Measurements from ENCODE around the gene ASPRV1. TPM values are rescaled to one million over a fixed set of nuclear protein-coding genes. Genes with fewer than 3 reads are reported as not detected.
"Not testable (repeated sequence)": the region's sequence is repeated elsewhere in the genome, so short reads cannot be mapped to it uniquely, and the experiment has no call there.

ASPRV1 gene
- total RNA-seq, 1 donor from 2014 or later: 1.1 TPM

GRCh38 chr2:69965756-69966445 lies 4.5 kb upstream of the ASPRV1 start:
- H3K27me3 Mint-ChIP-seq (ENCODE audit: low read depth): peaks cover 4% of the 10 kb centered on the region
- H3K9me3 Mint-ChIP-seq: no peaks in the 10 kb centered on the region
- peaks cover 4% of the 10 kb centered on the region for H3K4me1 Mint-ChIP-seq (ENCODE audit: low read depth)
- no peaks in the 10 kb centered on the region for H3K36me3 Mint-ChIP-seq (ENCODE audit: low read depth)
- no peak overlapping the region for H3K4me3 Mint-ChIP-seq (ENCODE audit: low read depth)
- intact Hi-C loops (cut with micrococcal nuclease): no loop called here
- no peak for DNase-seq (ENCODE audit: low spot score)
- no peak overlapping the region for H3K27ac Mint-ChIP-seq

GRCh38 chr2:69964353-69964841 lies 3.0 kb upstream of the ASPRV1 start:
- no peak overlapping the region for H3K4me3 Mint-ChIP-seq (ENCODE audit: low read depth)
- no peaks in the 10 kb centered on the region for H3K36me3 Mint-ChIP-seq (ENCODE audit: low read depth)
- intact Hi-C loops (cut with micrococcal nuclease): no loop called here
- H3K9me3 Mint-ChIP-seq: no peaks in the 10 kb centered on the region
- H3K4me1 Mint-ChIP-seq (ENCODE audit: low read depth): peaks cover 4% of the 10 kb centered on the region
- DNase-seq (ENCODE audit: low spot score): no peak
- peaks cover 4% of the 10 kb centered on the region for H3K27me3 Mint-ChIP-seq (ENCODE audit: low read depth)
- H3K27ac Mint-ChIP-seq: no peak overlapping the region

- intact Hi-C loops (cut with micrococcal nuclease): no loop called here
- no peaks in the 10 kb centered on the region for H3K9me3 Mint-ChIP-seq
- H3K27ac Mint-ChIP-seq: no peak overlapping the region
- H3K4me1 Mint-ChIP-seq (ENCODE audit: low read depth): peaks cover 4% of the 10 kb centered on the region
- H3K4me3 Mint-ChIP-seq (ENCODE audit: low read depth): no peak overlapping the region
- no peaks in the 10 kb centered on the region for H3K36me3 Mint-ChIP-seq (ENCODE audit: low read depth)
- no peak for DNase-seq (ENCODE audit: low spot score)
- H3K27me3 Mint-ChIP-seq (ENCODE audit: low read depth): peaks cover 5% of the 10 kb centered on the region
Measured at GRCh38 chr2:69962986-69963730, 1.7 kb upstream of the ASPRV1 start.

DNA sequence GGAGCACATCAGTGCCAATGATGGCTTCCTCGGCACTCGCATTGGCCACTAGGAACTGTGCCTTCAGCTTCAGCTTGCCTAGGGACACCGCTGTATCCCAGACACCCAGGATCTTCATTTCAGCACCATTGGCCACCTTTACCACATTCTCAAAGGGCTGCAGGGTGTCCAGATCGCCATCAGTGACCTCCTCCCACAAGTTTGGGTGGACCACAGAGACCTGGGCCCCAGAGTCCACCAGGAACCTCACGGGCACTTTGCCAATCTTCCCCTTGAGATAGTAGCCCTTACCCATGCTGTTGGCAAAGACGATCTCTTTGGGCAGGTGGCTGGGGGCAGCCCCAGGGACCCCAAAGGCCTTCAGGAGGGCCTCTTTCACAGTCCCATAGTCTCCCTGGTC lies 610 bp downstream of the ASPRV1 start:
- Mint-ChIP-seq H3K4me3 (ENCODE audit: low read depth) (no peak overlapping the region), H3K27me3 (ENCODE audit: low read depth) (peaks cover 23% of the 10 kb centered on the region), H3K27ac (no peak overlapping the region), H3K36me3 (ENCODE audit: low read depth) (no peaks in the 10 kb centered on the region), H3K9me3 (no peaks in the 10 kb centered on the region), H3K4me1 (ENCODE audit: low read depth) (peaks cover 4% of the 10 kb centered on the region)
- DNase-seq (ENCODE audit: low spot score): no peak
- intact Hi-C loops (cut with micrococcal nuclease): no loop called here

DNA sequence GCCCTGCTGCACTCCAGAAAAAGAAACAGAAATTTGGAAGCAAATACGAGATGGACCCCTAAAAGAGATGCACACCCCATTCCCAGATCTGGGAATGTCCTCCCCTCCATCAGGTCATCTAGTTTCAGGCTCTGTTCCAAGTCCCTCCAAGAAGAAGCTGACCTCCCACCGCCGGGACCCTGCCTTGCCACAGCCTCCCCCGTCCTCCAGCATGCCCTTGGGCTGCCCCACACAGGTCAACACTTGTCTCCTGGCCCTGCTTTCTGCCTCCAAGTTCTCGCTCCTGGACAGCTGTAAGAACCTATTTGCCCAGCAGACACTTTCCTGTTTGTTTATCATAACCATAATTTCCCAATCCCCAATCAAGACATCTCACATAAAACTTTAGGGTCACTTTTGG lies 2.0 kb downstream of the ASPRV1 start:
- Mint-ChIP-seq H3K27ac (no peak overlapping the region), H3K4me3 (ENCODE audit: low read depth) (no peak overlapping the region), H3K27me3 (ENCODE audit: low read depth) (peaks cover 28% of the 10 kb centered on the region), H3K4me1 (ENCODE audit: low read depth) (no peaks in the 10 kb centered on the region), H3K36me3 (ENCODE audit: low read depth) (no peaks in the 10 kb centered on the region), H3K9me3 (no peaks in the 10 kb centered on the region)
- DNase-seq (ENCODE audit: low spot score): no peak
- intact Hi-C loops (cut with micrococcal nuclease): no loop called here

DNA sequence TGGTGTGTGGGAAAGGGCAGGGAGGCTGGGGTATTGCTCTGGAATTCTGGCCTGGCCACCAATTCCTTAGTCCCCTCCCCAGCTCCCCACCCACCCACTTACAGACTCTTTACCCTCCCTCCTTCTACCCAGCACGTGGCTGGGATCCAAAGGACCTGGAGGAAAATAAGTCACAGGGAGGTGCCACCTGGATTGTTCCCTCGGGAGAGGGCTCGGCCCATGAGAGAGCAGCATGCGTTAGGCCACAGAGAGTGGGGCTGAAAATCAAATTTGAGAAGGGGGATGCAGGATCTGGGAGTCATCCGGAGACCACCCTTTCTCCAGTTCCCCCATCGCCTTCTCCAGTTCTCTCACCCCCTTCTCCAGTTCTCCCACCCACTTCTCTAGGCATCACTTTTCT lies 3.0 kb downstream of the ASPRV1 start:
- Mint-ChIP-seq H3K27me3 (ENCODE audit: low read depth) (peaks cover 28% of the 10 kb centered on the region), H3K4me1 (ENCODE audit: low read depth) (no peaks in the 10 kb centered on the region), H3K9me3 (no peaks in the 10 kb centered on the region), H3K4me3 (ENCODE audit: low read depth) (no peak overlapping the region), H3K27ac (no peak overlapping the region), H3K36me3 (ENCODE audit: low read depth) (no peaks in the 10 kb centered on the region)
- intact Hi-C loops (cut with micrococcal nuclease): no loop called here
- DNase-seq (ENCODE audit: low spot score): no peak

DNA sequence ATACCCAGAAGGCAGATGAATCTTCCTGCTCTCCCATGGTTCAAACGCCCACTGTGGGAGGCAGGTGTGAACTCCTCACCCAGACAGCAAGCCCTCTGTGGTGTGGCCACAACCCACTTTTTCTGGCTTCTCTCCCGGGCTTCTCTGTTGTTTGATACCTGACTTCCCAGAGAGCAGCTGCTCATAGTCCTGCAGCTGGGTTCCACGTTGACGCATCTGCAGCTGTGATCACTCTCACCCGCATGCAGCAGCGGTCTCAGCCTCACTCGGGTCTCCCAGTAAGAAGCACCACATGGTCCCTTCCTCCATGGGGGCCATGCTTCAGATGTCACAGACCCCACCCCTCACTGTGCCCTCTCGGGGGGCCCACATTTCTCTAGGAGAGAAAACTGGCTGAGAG lies 3.5 kb downstream of the ASPRV1 start:
- Mint-ChIP-seq H3K36me3 (ENCODE audit: low read depth) (no peaks in the 10 kb centered on the region), H3K4me3 (ENCODE audit: low read depth) (no peak overlapping the region), H3K27ac (no peak overlapping the region), H3K9me3 (no peaks in the 10 kb centered on the region), H3K27me3 (ENCODE audit: low read depth) (peaks cover 28% of the 10 kb centered on the region), H3K4me1 (ENCODE audit: low read depth) (peaks cover under 1% of the 10 kb centered on the region)
- DNase-seq (ENCODE audit: low spot score): no peak
- intact Hi-C loops (cut with micrococcal nuclease): no loop called here

DNA sequence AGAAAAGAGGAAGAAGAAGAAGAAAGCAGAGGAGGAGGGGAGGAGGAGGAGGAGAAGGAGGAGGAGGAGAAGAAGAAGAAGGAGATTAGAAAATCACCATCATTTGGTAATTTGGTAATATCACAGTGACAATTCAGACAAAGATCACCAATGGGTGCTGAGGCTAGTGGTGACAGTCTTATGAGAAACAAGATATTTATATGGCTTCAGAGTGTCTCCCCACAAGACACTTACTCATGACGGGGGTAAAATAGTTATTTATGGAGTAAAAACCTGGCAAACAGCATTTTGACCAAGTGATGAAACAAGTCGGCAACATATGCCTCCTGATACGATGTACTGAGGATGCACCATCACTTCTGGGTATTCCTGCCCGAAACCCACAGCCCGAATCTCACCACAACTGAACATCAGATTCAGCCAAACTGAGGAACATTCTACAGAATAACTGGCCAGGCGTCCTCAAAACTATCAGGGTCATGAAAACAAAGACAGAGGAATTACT lies 4.9 kb downstream of the ASPRV1 start:
- intact Hi-C loops (cut with micrococcal nuclease): no loop called here
- Mint-ChIP-seq H3K4me1 (ENCODE audit: low read depth) (peaks cover 7% of the 10 kb centered on the region), H3K36me3 (ENCODE audit: low read depth) (no peaks in the 10 kb centered on the region), H3K9me3 (no peaks in the 10 kb centered on the region), H3K27me3 (ENCODE audit: low read depth) (peaks cover 28% of the 10 kb centered on the region), H3K4me3 (ENCODE audit: low read depth) (no peak overlapping the region), H3K27ac (no peak overlapping the region)
- DNase-seq (ENCODE audit: low spot score): no peak

DNA sequence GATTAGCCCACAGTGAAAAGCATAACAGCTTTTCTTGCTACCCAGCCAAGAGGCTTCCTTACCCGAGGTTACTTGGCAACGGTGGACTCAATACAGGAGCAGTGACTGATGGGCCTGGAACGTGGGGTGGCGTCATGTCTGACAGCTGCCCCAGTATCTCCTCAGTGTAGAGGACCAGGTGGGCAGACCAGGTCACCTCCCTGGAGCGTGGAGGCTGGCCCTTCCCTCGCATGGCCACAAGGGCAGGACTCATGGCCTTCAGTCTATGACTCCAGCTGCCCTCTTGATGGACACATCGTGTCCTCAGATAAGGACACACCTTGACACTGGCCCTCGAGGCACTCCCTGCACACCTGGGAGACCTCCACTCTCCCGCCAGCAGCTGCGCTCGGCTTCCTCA lies 6.4 kb downstream of the ASPRV1 start:
- H3K9me3 Mint-ChIP-seq: no peaks in the 10 kb centered on the region
- H3K4me1 Mint-ChIP-seq (ENCODE audit: low read depth): peaks cover 7% of the 10 kb centered on the region
- intact Hi-C loops (cut with micrococcal nuclease): no loop called here

GRCh38 chr2:69954084-69954483 lies 7.3 kb downstream of the ASPRV1 start:
- Mint-ChIP-seq H3K27me3 (ENCODE audit: low read depth) (peaks cover 25% of the 10 kb centered on the region), H3K36me3 (ENCODE audit: low read depth) (no peaks in the 10 kb centered on the region), H3K4me3 (ENCODE audit: low read depth) (no peak overlapping the region), H3K27ac (no peak overlapping the region), H3K9me3 (no peaks in the 10 kb centered on the region), H3K4me1 (ENCODE audit: low read depth) (peaks cover 7% of the 10 kb centered on the region)
- DNase-seq (ENCODE audit: low spot score): no peak
- intact Hi-C loops (cut with micrococcal nuclease): no loop called here

More for the DNA sequence above, 6.4 kb downstream of the ASPRV1 start:
- H3K27ac Mint-ChIP-seq: no peak overlapping the region
- no peak overlapping the region for H3K4me3 Mint-ChIP-seq (ENCODE audit: low read depth)
- no peaks in the 10 kb centered on the region for H3K36me3 Mint-ChIP-seq (ENCODE audit: low read depth)
- DNase-seq (ENCODE audit: low spot score): no peak
- H3K27me3 Mint-ChIP-seq (ENCODE audit: low read depth): peaks cover 29% of the 10 kb centered on the region

DNA sequence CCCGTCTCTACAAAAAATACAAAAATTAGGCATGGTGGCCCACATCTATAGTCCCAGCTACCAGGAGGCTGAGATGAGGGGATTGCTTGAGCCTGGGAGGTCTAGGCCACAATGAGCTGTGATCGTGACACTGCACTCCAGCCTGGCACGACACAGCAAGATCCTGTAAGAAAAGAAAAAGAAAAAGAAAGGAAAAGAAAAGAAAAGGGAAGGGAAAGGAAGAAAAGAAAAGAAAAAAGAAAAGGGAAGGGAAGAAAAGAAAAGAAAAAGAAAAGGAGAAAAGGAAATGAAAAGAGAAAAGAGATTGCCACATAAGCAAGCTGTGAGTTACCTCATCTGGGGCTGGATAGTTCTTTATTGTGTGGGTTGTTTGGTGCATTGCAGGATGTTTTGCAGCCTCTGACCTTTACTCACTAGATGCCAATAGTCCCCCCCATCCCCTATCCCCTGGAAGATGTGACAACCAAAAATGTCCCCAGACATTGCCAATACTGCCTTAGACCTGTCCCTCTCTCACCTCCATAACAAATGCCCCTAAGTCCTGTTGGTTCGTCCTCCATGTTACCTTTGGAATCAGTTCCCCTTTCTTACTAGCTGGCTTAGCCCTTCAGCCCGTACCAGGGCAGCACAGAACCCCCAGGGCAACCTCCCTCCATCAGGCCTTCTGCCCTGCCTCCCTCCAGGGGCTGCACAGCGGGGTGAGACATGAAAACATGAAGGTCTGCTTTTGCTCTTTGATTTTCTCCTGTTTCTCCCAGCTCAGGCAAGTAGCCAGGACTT lies 8.9 kb downstream of the ASPRV1 start:
- intact Hi-C loops (cut with micrococcal nuclease): no loop called here
- no peak for DNase-seq (ENCODE audit: low spot score)
- Mint-ChIP-seq H3K27ac (no peak overlapping the region), H3K4me1 (ENCODE audit: low read depth) (peaks cover 10% of the 10 kb centered on the region), H3K4me3 (ENCODE audit: low read depth) (no peak overlapping the region), H3K36me3 (ENCODE audit: low read depth) (no peaks in the 10 kb centered on the region), H3K27me3 (ENCODE audit: low read depth) (peaks cover 22% of the 10 kb centered on the region), H3K9me3 (no peaks in the 10 kb centered on the region)

- H3K27me3 Mint-ChIP-seq (ENCODE audit: low read depth); H3K27ac Mint-ChIP-seq; H3K4me3 Mint-ChIP-seq (ENCODE audit: low read depth); H3K36me3 Mint-ChIP-seq (ENCODE audit: low read depth); DNase-seq (ENCODE audit: low spot score); H3K9me3 Mint-ChIP-seq; intact Hi-C loops (cut with micrococcal nuclease): not testable (repeated sequence)
- peaks cover 29% of the 10 kb centered on the region for H3K4me1 Mint-ChIP-seq (ENCODE audit: low read depth)
Measured at GRCh38 chr2:69950671-69951070, 10.8 kb downstream of the ASPRV1 start.

All from activated T-helper 2 cell treated with anti-CD3 and anti-CD28 coated beads, Interferon-gamma antibody, Interleukin-2, Interleukin-4, amounts not matched to agents 10 μg/mL and 5 μg/mL and 100 μg/mL, durations not matched to agents 14 hours and 24 hours and 36 hours (primary cell).